HG03571 (cell line): ENCODE results near the gene MRTFA.
"Not testable (repeated sequence)": the region's sequence is repeated elsewhere in the genome, so short reads cannot be mapped to it uniquely, and the experiment has no call there.

Experiments
- ATAC-seq: cut with Tn5 transposase; IDR thresholded peaks from one replicate; pipeline ENCODE4 v1.9.1; 2021; ENCODE audit not compliant: unreplicated experiment

Gene MRTFA

GRCh38 chr22:40500465-40500786 lies 136.1 kb downstream of the MRTFA start:
- not testable (repeated sequence) for ATAC-seq

GRCh38 chr22:40499209-40499623 lies 137.3 kb downstream of the MRTFA start:
- ATAC-seq: no peak

- ATAC-seq: no peak
Observed at GRCh38 chr22:40498420-40499208, 137.9 kb downstream of the MRTFA start.

GRCh38 chr22:40493441-40493840 lies 143.1 kb downstream of the MRTFA start:
- ATAC-seq: no peak

- ATAC-seq: peak; percentile 95
Observed at GRCh38 chr22:40491990-40492631, 144.4 kb downstream of the MRTFA start.

GRCh38 chr22:40487663-40488249 lies 148.8 kb downstream of the MRTFA start:
- ATAC-seq: no peak

- no peak for ATAC-seq
Observed at GRCh38 chr22:40486962-40487602, 149.4 kb downstream of the MRTFA start.

GRCh38 chr22:40485813-40486667 lies 150.5 kb downstream of the MRTFA start:
- no peak for ATAC-seq

- no peak for ATAC-seq
Observed at GRCh38 chr22:40484906-40485669, 151.4 kb downstream of the MRTFA start.

- ATAC-seq: no peak
Observed at GRCh38 chr22:40482886-40483285, 153.6 kb downstream of the MRTFA start.

- no peak for ATAC-seq
Observed at GRCh38 chr22:40482391-40482790, 154.1 kb downstream of the MRTFA start.

GRCh38 chr22:40480996-40481395 lies 155.5 kb downstream of the MRTFA start:
- no peak for ATAC-seq

GRCh38 chr22:40479887-40480538 lies 156.5 kb downstream of the MRTFA start:
- no peak for ATAC-seq

- no peak for ATAC-seq
Observed at GRCh38 chr22:40479126-40479800, 157.3 kb downstream of the MRTFA start.

- no peak for ATAC-seq
Observed at GRCh38 chr22:40478338-40479125, 158.0 kb downstream of the MRTFA start.

- no peak for ATAC-seq
Observed at GRCh38 chr22:40477683-40478337, 158.7 kb downstream of the MRTFA start.

GRCh38 chr22:40476341-40476740 lies 160.2 kb downstream of the MRTFA start:
- no peak for ATAC-seq

GRCh38 chr22:40473703-40474102 lies 162.8 kb downstream of the MRTFA start:
- no peak for ATAC-seq
